ENCODE measurements around the gene IL17RD. TPM values are rescaled to one million over a fixed set of nuclear protein-coding genes. Genes with fewer than 3 reads are reported as not detected.

Gene IL17RD
- 1 to 10 TPM; 3.9 to 5.9 TPM for total RNA-seq
- long read RNA-seq, full-length matches to known transcripts: 1 of 1 reads
- long read RNA-seq, partial matches to known transcripts: 0 of 1 reads
- long read RNA-seq, other reads (novel, unspliced or antisense): 0 of 1 reads

DNA sequence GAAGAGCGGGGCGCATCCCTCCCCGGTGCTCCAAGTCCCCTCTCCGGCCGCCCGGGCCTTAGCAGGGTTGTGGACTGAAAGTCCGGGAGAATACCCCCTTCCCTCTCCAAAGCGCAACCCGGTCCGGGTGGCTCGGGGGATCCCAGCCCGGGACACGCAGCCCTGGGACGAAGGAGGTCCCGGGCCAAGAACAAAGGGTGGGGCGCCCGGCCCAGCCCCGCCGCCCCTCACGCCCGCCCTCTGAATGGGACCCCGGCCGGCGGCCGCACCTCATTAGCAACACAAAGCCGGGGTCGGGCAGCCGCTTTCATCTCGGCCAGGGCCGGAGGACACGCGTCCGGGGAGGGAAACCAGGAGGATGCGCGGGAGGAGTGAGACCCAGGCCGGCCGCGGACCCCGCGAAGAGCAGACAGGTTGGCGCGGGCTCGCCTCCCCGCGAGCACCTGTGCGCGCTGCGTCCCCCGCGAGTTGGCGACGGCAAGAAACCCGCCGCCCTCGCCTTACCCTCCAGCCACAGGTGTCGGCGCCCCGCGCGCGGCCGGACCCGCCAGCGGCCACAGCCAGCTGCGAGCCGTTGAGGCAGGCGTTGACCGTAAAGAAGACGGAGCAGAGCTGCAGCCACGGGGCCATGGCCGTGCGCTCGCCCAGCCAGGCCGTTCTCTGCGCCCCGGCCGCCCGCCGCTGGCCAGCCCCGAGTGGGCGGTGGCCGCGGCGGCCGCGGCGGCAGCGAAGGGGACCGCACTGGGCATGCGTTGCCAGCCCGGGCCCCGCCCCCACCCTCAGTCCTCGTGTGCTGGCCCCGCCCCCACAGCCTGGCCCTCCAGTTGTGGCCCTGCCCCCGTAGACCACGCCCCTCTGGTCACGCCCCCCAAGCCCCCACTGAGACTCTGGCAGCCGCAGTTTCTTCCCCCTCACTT lies at the start of gene IL17RD:
Gene IL17RD, minus strand, starts transcription at position 697 of the 917 bp plus-strand sequence. Its CDS starts 67 bp downstream, at position 630.
- DNase-seq (peak; percentile 90), ATAC-seq (peak; percentile 88 to 93)
- intact Hi-C loops (cut with DNase I): loop anchor here in 1 of 2 donors (5.0 to 10.0 kb wide), 2 partner anchors 60 to 62 kb away; partner anchors contain the start of gene APPL1

DNA sequence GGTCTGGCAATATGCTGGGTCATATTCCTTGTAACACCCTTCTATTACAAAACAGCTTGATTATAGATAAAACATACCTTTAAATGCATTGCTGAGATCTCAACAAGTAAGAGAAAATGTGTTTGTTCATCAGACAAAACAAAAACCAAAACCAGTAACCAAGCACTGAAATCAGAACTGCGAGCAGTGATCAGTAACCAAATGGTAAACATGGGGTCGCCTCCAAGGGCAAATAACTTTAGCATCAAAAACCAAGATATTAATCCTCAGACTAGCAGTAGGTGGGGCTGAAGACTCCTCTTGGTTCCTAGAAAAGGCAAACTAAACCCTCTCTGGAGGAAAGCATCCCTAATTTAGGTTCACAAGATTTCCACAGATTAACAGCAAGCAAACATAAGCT lies 41.3 kb upstream of the IL17RD start:
- ATAC-seq (no peak), DNase-seq (no peak)
- intact Hi-C loops (cut with DNase I): no loop called here

DNA sequence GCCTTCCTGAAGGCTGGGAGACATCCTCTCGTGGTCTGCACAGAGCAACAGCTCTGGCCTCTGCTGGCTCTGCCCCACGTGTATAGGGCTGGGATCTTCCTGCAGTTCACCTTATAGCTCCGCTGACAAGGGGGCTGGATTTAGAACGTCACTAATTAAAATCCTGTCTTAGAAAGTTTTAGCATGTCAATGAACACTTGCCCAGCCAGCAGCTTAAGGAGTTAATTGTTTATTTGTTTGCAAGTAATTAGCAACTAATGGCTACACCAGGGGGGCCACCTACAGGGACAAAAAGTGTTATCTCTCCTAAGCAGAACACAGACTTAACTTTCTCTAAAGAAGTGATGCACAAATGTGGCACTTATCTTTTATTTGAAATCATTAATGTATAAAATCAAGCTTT lies 34.7 kb upstream of the IL17RD start, which contains the start of gene HESX1:
Gene HESX1, minus strand, starts transcription at position 84 of the 403 bp plus-strand sequence. Its CDS starts 60 bp downstream, at position 24.
- DNase-seq: no peak
- intact Hi-C loops (cut with DNase I): no loop called here
- no peak for ATAC-seq

DNA sequence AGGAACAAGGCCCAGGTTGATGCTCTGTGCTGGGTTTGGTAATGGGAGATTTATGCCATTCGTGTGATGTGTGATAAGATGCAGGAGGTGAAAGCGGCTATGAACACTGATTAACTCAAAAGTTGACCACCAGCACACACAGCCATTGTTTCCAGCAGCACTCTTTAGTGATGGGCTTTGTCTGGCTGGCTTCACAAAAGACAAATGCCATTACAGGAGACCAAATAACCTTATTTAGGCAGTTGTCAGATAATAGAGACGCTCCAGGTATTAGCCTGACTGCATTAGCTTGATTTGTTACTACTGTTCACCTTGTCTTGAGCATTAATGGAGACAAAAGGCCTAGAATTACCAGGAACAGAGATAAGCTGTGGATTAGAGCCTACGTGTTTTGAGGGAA lies 29.5 kb upstream of the IL17RD start:
- intact Hi-C loops (cut with DNase I): no loop called here
- no peak for ATAC-seq
- DNase-seq: no peak

DNA sequence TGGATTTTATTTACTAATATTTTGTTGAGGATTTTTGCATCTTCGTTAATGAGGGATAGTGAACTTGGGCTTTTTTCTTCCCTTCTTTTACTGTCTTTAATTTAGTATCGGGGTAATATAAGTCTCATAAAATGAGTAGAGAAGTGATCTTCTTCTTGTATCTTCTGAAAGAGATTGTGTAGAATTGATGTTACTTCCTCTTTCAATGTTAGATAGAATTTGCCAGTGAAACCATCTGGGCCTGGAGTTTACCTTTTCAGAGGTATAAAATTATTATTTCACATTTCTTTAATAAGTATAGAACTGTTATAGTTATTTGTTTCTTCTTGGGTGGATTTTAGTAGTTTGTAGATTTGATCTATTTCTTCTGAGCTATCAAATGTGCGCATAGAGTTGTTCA lies 26.9 kb upstream of the IL17RD start:
- no peak for DNase-seq
- no peak for ATAC-seq
- intact Hi-C loops (cut with DNase I): no loop called here

DNA sequence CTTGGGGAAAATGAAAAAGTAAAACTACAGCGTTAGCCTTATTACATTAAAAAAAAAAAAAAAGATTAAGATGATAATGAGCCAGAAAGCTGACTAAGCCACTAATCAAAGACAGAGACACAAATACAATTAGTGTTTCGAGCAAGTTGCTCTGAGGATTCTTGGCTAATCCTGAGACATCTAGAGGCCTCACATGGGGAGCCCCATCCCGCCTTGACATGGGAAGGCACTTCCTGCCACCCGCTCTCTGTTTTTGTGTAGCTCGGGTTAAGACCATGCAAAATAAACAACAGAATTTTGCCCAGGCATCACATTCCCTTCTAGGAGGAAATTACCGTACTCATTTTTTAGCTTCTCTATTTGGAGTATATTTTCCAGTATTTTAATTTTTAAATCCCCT lies 19.4 kb upstream of the IL17RD start:
- intact Hi-C loops (cut with DNase I): no loop called here
- ATAC-seq (no peak), DNase-seq (no peak)

DNA sequence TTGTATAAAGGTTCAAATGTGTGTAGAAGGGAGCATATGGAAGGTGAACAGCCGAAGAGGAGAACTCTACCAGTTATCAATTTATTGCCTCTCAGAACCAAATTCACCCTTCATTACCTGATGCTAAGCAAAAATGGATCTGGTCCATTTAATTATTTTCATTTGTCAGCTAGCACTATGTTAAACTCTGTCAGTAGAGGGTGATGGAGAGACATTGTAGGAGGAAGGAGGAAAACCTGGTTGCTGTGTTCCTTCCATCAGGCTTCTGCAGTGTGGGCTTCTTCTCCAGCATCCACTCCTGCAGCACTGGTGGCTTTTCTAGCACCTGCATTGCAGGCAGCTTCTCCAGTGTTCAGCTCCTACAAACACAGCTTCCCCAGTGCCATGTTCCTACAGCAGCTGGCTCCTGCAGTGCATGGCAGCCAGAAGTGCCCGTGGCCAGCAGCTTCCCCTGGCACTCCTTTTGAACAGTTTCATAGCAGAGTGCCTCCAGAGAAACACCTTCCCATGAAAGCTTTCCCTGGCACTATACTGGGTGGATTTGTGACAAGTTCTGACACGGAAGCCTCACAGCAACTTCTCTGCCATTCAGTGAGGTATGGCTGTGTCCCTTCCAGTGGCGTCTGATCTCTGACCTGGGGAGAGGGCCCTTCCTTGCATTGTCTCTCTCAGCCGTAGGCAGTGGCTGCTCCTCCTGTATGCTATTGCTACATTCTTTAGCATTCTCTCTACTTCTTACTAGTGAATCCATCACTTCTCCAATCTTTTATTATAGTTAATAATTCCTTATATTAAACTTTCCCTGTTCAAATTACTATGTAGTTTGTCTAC lies 14.6 kb upstream of the IL17RD start:
- intact Hi-C loops (cut with DNase I): loop anchor here in 1 of 2 donors (10.0 kb wide), 1 partner anchor 255 kb away; no protein-coding TSS in a partner anchor

DNA sequence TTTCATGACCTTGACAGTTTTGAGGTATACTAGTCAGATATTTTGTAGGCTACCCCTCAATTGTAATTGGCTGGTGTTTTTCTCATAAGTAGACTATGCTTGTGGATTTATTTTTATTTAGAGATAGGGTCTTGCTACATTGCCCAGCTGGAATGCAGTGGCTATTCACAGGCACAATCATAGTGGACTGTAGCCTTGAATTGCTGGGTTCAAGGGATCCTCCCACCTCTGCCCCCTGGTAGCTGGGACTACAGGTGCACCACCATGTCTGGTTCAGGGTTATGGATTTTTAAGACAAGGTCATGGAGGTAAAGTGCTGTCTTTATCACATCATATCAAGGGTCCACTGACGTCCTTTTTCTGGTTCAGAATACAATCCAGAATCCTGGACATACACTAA lies 10.9 kb upstream of the IL17RD start:
- intact Hi-C loops (cut with DNase I): loop anchor here in 1 of 2 donors (10.0 kb wide), 1 partner anchor 259 kb away; no protein-coding TSS in a partner anchor
- no peak for ATAC-seq
- no peak for DNase-seq

More for the DNA sequence above, 14.6 kb upstream of the IL17RD start:
- ATAC-seq (no peak), DNase-seq (no peak)

DNA sequence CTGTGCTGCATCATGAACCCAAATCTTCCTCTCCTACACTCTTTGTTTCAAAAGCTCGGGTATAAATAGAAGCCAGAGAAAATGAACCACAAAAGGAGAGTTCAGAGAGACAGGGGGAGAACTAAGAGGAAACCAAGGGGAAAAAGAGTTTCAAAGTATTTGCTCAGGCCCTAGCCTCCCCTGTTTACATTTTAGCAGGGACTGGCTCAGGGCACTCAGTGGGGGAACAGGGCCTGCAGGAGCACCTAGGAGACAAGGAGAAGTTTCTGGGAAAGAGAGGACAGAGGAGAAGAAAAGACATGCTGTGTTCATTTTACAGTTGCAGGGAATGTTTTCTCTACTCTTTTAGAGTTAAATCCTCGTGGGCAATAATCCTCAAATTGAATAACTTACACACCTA lies 8.5 kb upstream of the IL17RD start:
- intact Hi-C loops (cut with DNase I): loop anchor here in 1 of 2 donors (10.0 kb wide), 1 partner anchor 261 kb away; no protein-coding TSS in a partner anchor
- ATAC-seq (no peak), DNase-seq (no peak)

DNA sequence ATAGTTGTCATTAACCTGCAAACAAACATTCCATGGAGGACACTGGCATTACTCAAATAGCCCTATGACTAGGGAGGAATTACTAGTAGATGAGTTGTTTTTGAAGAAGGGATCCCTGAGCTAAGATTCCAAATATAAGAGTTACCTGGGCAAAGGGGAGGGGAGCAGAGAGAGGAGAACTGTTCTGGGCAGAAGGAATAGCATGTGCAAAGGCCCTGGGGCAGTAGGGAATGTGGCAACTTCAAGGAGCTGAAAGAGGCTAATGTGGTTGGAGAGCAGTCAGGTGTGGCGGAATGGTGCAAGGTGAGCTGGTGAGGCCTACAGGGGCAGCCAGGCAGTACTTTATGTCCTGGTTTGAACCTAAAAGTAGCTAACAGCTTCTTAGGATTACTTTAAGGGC lies 5.8 kb upstream of the IL17RD start:
- no peak for ATAC-seq
- DNase-seq: no peak
- intact Hi-C loops (cut with DNase I): loop anchor here in 1 of 2 donors (10.0 kb wide), 1 partner anchor 264 kb away; no protein-coding TSS in a partner anchor

DNA sequence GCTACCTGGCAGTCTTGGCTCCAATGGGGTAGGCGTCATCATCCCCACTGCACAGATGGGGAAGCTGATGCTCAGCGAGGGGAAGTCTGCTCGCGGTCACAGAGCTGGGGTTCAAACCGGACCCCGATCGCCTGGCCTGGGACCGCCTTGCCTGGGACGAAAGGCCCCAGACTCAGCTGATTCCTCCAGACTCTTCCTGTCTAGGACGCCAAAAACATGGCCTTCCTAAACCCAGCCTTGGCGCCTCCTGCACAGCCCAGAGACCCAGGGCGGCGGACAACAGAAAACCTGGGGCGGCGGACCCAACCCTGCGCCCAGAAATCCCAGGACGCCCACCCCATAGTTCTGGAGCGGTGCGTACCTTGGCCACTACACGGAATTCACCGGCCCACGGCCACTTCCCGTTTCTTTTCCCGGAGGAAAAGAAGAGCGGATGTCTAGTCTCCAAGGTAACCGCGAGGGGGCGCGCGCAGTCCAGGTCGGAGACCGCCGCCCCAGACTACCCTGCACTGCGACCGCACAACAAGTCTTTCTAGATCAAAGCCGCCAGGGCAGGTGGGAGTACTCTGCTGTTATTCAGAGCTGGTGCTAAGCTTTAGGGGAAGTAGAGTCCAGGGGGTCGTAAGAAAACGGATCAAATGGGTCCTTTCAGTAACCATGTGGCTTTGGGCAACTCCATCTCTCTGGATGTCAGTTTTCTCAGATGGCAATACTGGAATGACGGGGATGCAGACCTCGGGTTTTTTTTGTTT lies 4.9 kb upstream of the IL17RD start:
- intact Hi-C loops (cut with DNase I): loop anchor here in 1 of 2 donors (10.0 kb wide), 2 partner anchors 65 to 265 kb away; no protein-coding TSS in a partner anchor
- ATAC-seq (peak; percentile 75 to 84), DNase-seq (peak; percentile 84)

DNA sequence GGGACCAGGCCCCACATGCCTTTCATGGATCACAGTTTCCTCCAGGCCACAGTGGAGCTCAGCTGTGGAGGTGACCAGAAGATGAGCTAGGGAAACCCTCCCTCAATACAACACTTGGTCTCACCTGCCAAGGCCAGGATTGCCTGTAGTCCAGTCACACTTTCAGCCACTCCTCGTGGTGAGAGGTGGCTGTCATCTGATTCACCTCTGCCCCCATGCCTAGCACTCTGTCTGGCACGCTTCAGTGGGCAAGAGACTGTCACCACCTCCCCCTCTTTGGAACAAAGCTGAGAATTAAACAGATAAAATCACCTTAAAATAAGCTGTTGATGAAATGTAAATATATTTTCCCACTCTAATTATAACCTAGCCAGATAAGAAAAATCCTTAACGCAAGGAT lies 4.0 kb upstream of the IL17RD start:
- ATAC-seq (no peak), DNase-seq (no peak)
- intact Hi-C loops (cut with DNase I): loop anchor here in 1 of 2 donors (10.0 kb wide), 1 partner anchor 64 kb away; no protein-coding TSS in a partner anchor

DNA sequence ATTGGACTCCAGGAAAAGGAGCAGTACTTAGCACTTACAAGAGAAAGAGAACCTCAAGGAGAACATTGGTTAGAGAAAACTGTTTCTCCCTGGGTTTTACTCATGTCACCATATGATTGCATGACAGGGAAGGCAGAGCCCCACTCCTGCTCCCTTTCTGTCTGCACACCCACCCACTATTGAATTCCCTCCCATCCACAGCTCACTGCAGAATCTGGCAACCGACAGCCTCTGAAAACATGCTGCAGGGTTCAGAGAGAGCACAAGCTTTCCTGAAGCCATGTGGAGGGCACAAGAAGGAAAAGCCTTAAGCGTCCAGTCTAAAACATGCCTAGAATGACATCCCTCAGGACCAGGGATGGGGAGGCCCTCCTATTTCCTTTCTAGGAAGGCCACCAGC lies 3.0 kb upstream of the IL17RD start:
- DNase-seq (no peak), ATAC-seq (no peak)
- intact Hi-C loops (cut with DNase I): loop anchor here in 1 of 2 donors (10.0 kb wide), 1 partner anchor 63 kb away; no protein-coding TSS in a partner anchor

DNA sequence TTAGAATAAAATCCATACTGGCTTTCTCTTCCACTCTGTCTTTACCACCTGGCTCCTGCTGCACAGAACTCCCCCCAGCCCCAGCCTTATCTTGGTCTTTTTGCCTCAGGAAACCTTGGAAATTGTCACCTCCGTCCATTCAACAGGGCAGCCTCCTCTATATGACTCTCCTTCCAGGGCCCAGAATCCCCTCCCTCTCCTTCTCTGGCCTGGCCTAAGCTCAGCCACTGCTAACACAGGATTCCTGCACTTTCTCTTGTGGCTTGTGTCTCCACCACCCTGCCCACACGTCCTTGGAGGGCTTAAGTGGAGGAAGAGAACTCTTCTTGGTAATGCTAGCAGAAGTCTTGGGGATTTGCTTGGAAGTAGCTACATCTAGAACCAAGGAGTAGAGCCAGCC lies 1.5 kb upstream of the IL17RD start:
- DNase-seq: no peak
- ATAC-seq: no peak
- intact Hi-C loops (cut with DNase I): loop anchor here in 1 of 2 donors (10.0 kb wide), 1 partner anchor 62 kb away; no protein-coding TSS in a partner anchor

DNA sequence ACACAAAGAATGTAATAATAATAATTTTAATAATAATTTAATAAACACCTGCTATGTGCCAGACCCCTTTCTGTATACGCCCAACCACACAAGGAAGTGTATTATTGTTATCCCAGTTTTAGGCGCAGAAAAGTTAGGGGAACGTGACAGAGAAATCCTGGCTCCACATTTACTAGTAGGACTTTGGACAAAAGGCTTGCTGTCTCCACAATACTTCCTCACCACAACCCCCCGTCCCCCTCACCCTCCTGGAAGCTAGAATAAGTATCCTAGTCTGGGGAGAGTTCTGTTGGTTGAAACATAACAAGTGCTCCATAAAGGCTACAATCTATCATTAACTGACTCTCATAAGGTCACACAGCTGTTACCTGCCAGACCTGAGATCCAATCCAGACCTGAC lies 488 bp upstream of the IL17RD start:
- ATAC-seq: no peak

DNA sequence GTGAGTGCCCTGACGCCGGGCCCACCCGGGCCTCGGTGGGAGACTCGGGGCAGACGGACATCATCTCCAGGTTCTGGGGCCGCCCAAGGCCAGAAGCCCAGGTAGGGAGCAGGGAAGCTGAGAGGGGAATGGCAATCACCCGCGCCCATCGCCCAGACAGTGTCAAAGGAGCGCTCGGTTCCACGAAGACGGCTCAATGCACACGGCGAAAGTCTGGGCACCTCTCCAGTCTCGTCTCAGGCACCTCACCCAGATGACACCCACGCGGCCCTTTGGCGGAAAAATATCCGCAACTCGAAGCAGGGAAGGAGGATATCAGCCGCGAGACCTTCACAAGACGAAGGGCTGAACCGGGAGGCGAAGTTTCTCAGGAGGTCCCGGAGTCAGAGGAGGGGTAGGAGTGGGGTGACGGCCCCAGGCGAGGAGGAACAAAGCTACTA lies 916 bp downstream of the IL17RD start:
- intact Hi-C loops (cut with DNase I): loop anchor here in 1 of 2 donors (5.0 to 10.0 kb wide), 2 partner anchors 59 to 63 kb away; partner anchors contain the start of gene APPL1
- peak; percentile 42 to 60 for ATAC-seq
- peak; percentile 67 for DNase-seq

More for the DNA sequence above, 488 bp upstream of the IL17RD start:
- no peak for DNase-seq
- intact Hi-C loops (cut with DNase I): loop anchor here in 1 of 2 donors (10.0 kb wide), 1 partner anchor 61 kb away; no protein-coding TSS in a partner anchor

DNA sequence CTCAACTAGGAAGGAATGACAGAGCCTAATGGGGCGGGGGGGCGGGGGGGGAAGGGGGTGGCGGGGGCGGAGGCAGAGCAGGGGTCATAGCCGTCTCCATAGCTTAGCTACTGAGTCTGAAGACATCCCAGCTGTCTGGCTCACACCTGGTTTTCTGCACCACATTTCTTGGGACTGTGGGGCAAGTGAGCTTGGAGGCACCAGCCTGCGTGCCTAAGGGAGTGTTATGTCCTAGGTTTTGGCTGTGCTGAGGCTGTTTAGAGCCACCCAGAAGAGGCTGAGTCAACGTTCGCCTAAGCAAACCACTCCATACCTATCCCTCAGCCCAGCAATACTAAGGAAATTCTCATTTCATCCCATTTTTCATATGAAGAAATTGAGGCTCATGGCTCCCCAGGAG lies 1.4 kb downstream of the IL17RD start:
- intact Hi-C loops (cut with DNase I): loop anchor here in 1 of 2 donors (5.0 to 10.0 kb wide), 2 partner anchors 59 to 64 kb away; partner anchors contain the start of gene APPL1
- DNase-seq (no peak), ATAC-seq (peak in 1 of 2 donors; percentile 4)

DNA sequence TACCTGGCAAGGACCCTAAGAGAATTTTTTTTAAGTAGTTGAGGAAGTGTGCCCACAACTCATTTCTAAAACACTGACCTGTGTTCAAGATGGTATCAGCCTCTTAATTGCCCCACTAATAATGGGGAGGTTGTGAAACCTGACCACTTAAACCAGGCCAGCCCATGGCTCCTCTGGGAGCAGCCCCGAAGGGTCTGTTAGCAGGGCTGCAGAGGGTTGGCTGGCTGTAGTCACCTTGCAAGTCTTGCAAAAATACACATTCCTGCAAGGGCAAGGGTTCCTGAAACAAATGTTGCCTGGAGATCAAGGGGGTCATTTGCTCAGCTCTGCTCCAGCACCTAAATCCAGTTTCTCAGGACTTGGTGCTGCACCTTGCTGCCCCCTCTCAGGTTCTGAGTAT lies 3.2 kb downstream of the IL17RD start:
- intact Hi-C loops (cut with DNase I): loop anchor here in 1 of 2 donors (5.0 to 10.0 kb wide), 2 partner anchors 57 to 65 kb away; partner anchors contain the start of gene APPL1
- DNase-seq: no peak
- ATAC-seq: no peak

Data from left cardiac atrium (tissue), 4 donors.